ENCODE measurements around the gene RIPK3.
A peak's percentile ranks its signal among the peaks of the same experiment; 100 is the strongest.
"Not testable (repeated sequence)": the region's sequence is repeated elsewhere in the genome, so short reads cannot be mapped to it uniquely, and the experiment has no call there.

Gene RIPK3

GRCh38 chr14:24339284-24340151 is at the start of gene RIPK3:
TSS of gene RIPK3 (minus strand) at chr14:24339991. CDS start at chr14:24339826, 165 bp downstream.
- no peak for DNase-seq

GRCh38 chr14:24389226-24389848 is 49.5 kb upstream of the RIPK3 start:
- DNase-seq = no peak

GRCh38 chr14:24388474-24389179 is 48.8 kb upstream of the RIPK3 start:
- no peak for DNase-seq

GRCh38 chr14:24387579-24387978 is 47.8 kb upstream of the RIPK3 start:
- DNase-seq = not testable (repeated sequence)

- no peak for DNase-seq
Observed at GRCh38 chr14:24387009-24387345, 47.2 kb upstream of the RIPK3 start.

GRCh38 chr14:24385524-24385923 is 45.7 kb upstream of the RIPK3 start:
- no peak for DNase-seq

- no peak for DNase-seq
Observed at GRCh38 chr14:24384169-24384568, 44.4 kb upstream of the RIPK3 start.

GRCh38 chr14:24382064-24382371 is 42.2 kb upstream of the RIPK3 start:
- DNase-seq = no peak

GRCh38 chr14:24381363-24382063 is 41.7 kb upstream of the RIPK3 start:
- peak; percentile 95 for DNase-seq

GRCh38 chr14:24379907-24380730 is 40.3 kb upstream of the RIPK3 start:
- no peak for DNase-seq

GRCh38 chr14:24378981-24379906 is 39.5 kb upstream of the RIPK3 start:
- no peak for DNase-seq

- no peak for DNase-seq
Observed at GRCh38 chr14:24378327-24378726, 38.5 kb upstream of the RIPK3 start.

- no peak for DNase-seq
Observed at GRCh38 chr14:24377657-24378056, 37.9 kb upstream of the RIPK3 start.

- no peak for DNase-seq
Observed at GRCh38 chr14:24377126-24377525, 37.3 kb upstream of the RIPK3 start.

GRCh38 chr14:24376448-24377070 is 36.8 kb upstream of the RIPK3 start:
- DNase-seq = no peak

- no peak for DNase-seq
Observed at GRCh38 chr14:24372701-24373416, 33.1 kb upstream of the RIPK3 start.

- not testable (repeated sequence) for DNase-seq
Observed at GRCh38 chr14:24371605-24372004, 31.8 kb upstream of the RIPK3 start.

GRCh38 chr14:24370748-24371147 is 31.0 kb upstream of the RIPK3 start:
- no peak for DNase-seq

- DNase-seq = no peak
Observed at GRCh38 chr14:24369907-24370687, 30.3 kb upstream of the RIPK3 start.

Data from NCI-H1694 (cell line).